Nephron progenitor cell (in vitro differentiated cells): ENCODE measurements around the gene CLCN6.
A peak's percentile ranks its signal among the peaks of the same experiment; 100 is the strongest.

Source experiments
- DNase-seq: peaks from one replicate; pipeline ENCODE4 v3.0.0; 2021
- H3K27ac Mint-ChIP-seq: 2 replicates; pipeline ENCODE4 v1.8.0; 2021; ENCODE audit warnings: mild to moderate bottlenecking, moderate library complexity, mixed read lengths
- H3K27me3 Mint-ChIP-seq: 2 replicates; pipeline ENCODE4 v1.8.0; 2021; ENCODE audit warnings: mild to moderate bottlenecking, low read depth, mixed read lengths; ENCODE audit not compliant: poor library complexity
- H3K36me3 Mint-ChIP-seq: 2 replicates; pipeline ENCODE4 v1.8.0; 2021; ENCODE audit warnings: low read depth, mixed read lengths
- H3K4me1 Mint-ChIP-seq: 2 replicates; pipeline ENCODE4 v1.8.0; 2021; ENCODE audit warnings: mixed read lengths
- H3K4me3 Mint-ChIP-seq: 2 replicates; pipeline ENCODE4 v1.8.0; 2021; ENCODE audit warnings: mild to moderate bottlenecking, moderate library complexity, mixed read lengths
- H3K9me3 Mint-ChIP-seq: 2 replicates; pipeline ENCODE4 v1.8.0; 2021; ENCODE audit warnings: mild to moderate bottlenecking, moderate library complexity, mixed read lengths
- CTCF ChIP-seq: fragments of 200-600 bp; sonication (generic); IDR thresholded peaks from 2 replicates; pipeline ENCODE4 v1.5.0; 2021; ENCODE audit warnings: antibody characterized with exemption

Gene CLCN6

GRCh38 chr1:11781297-11781696, 24.7 kb upstream of the CLCN6 start:
- H3K27ac Mint-ChIP-seq, result no peak overlapping the region
- no peak overlapping the region for H3K4me3 Mint-ChIP-seq
- peaks cover 37% of the 10 kb centered on the region for H3K4me1 Mint-ChIP-seq
- DNase-seq, result no peak
- TF ChIP-seq CTCF, result no peak
- H3K9me3 Mint-ChIP-seq, result no peaks in the 10 kb centered on the region
- H3K36me3 Mint-ChIP-seq, result no peaks in the 10 kb centered on the region
- H3K27me3 Mint-ChIP-seq, result no peaks in the 10 kb centered on the region

- Mint-ChIP-seq H3K4me1 (peaks cover 46% of the 10 kb centered on the region), H3K9me3 (no peaks in the 10 kb centered on the region), H3K27ac (no peak overlapping the region), H3K27me3 (no peaks in the 10 kb centered on the region), H3K4me3 (no peak overlapping the region), H3K36me3 (no peaks in the 10 kb centered on the region)
- no peak for DNase-seq
- TF ChIP-seq CTCF, result no peak
Measured at GRCh38 chr1:11782127-11782708, 23.8 kb upstream of the CLCN6 start.

GRCh38 chr1:11783556-11783955, 22.4 kb upstream of the CLCN6 start:
- no peak overlapping the region for H3K27ac Mint-ChIP-seq
- TF ChIP-seq CTCF, result no peak
- H3K4me3 Mint-ChIP-seq, result no peak overlapping the region
- no peaks in the 10 kb centered on the region for H3K27me3 Mint-ChIP-seq
- no peak for DNase-seq
- no peaks in the 10 kb centered on the region for H3K36me3 Mint-ChIP-seq
- no peaks in the 10 kb centered on the region for H3K9me3 Mint-ChIP-seq
- H3K4me1 Mint-ChIP-seq, result peaks cover 58% of the 10 kb centered on the region

GRCh38 chr1:11784256-11784992, 21.6 kb upstream of the CLCN6 start:
- no peak overlapping the region for H3K27ac Mint-ChIP-seq
- H3K4me1 Mint-ChIP-seq, result peaks cover 64% of the 10 kb centered on the region
- DNase-seq, result no peak
- no peak for TF ChIP-seq CTCF
- no peak overlapping the region for H3K4me3 Mint-ChIP-seq
- no peaks in the 10 kb centered on the region for H3K36me3 Mint-ChIP-seq
- no peaks in the 10 kb centered on the region for H3K27me3 Mint-ChIP-seq
- H3K9me3 Mint-ChIP-seq, result no peaks in the 10 kb centered on the region

GRCh38 chr1:11784993-11785769, 20.8 kb upstream of the CLCN6 start:
- peak; percentile 78 for DNase-seq
- Mint-ChIP-seq H3K27me3 (no peaks in the 10 kb centered on the region), H3K36me3 (peaks cover under 1% of the 10 kb centered on the region), H3K9me3 (no peaks in the 10 kb centered on the region), H3K4me1 (peaks cover 69% of the 10 kb centered on the region), H3K4me3 (no peak overlapping the region), H3K27ac (no peak overlapping the region)
- peak; percentile 72 for TF ChIP-seq CTCF
